IMR-90 (cell line): ENCODE results near the gene YY1AP1. TPM values are rescaled to one million over a fixed set of nuclear protein-coding genes. Genes with fewer than 3 reads are reported as not detected.

ENCODE experiments used
- ATAC-seq: fragments of 200-7000 bp; cut with Tn5 transposase; 2 replicates; pipeline ENCODE4 v1.9.1; 2020; ENCODE audit warnings: low read depth, mild to moderate bottlenecking, moderate library complexity
- BruUV-seq: library from RNA; stranded (reverse); fragments of 400-500 nt; replicated peaks from 2 replicates; lab custom pipeline; 2021; lab: Mats Ljungman, UMichigan
- CTCF ChIA-PET: fragments of 300-600 bp; formaldehyde crosslinking; extraction: SDS; loops from one replicate; lab custom pipeline; 2021; ENCODE audit warnings: antibody characterized with exemption; lab: Yijun Ruan, JAX
- POLR2A ChIA-PET: fragments of 300-600 bp; sonication (Branson Sonifier 250); formaldehyde crosslinking; loops from one replicate; lab custom pipeline; 2022; ENCODE audit warnings: antibody characterized with exemption; ENCODE audit not compliant: unreplicated experiment; lab: Charles Lee
- DNase-seq: peaks from one replicate; pipeline ENCODE4 v3.0.0; 2013
- H2AFZ ChIP-seq: replicated peaks from 2 replicates; pipeline ENCODE3; 2013; ENCODE audit warnings: low read length, mild to moderate bottlenecking; ENCODE audit not compliant: poor library complexity
- H2AK5ac ChIP-seq: 2 replicates; pipeline ENCODE4 v1.6.1; 2013; ENCODE audit warnings: low read depth, low read length, inconsistent platforms
- H2AK9ac ChIP-seq: replicated peaks from 2 replicates; pipeline ENCODE3; 2013; ENCODE audit warnings: mild to moderate bottlenecking, low read depth, low read length, moderate library complexity; ENCODE audit not compliant: poor library complexity
- H2BK120ac ChIP-seq: 2 replicates; pipeline ENCODE4 v1.6.1; 2013; ENCODE audit warnings: low read depth, low read length, inconsistent platforms
- H2BK15ac ChIP-seq: 3 replicates; pipeline ENCODE4 v1.6.1; 2013; ENCODE audit warnings: low read depth, low read length, inconsistent platforms
- H2BK20ac ChIP-seq: 2 replicates; pipeline ENCODE4 v1.6.1; 2013; ENCODE audit warnings: low read depth, mild to moderate bottlenecking, inconsistent platforms, low read length, moderate library complexity
- H2BK5ac ChIP-seq: 2 replicates; pipeline ENCODE4 v1.6.1; 2013; ENCODE audit warnings: mild to moderate bottlenecking, low read depth, low read length, inconsistent platforms; ENCODE audit not compliant: poor library complexity, severe bottlenecking
- H3K14ac ChIP-seq: replicated peaks from 2 replicates; pipeline ENCODE4 v1.6.1; 2013; ENCODE audit warnings: low read depth, low read length, inconsistent platforms
- H3K18ac ChIP-seq: 2 replicates; pipeline ENCODE4 v1.6.1; 2013; ENCODE audit warnings: low read depth, low read length, control low read depth
- H3K23ac ChIP-seq: 2 replicates; pipeline ENCODE4 v1.6.1; 2013; ENCODE audit warnings: low read depth, low read length, inconsistent platforms
- H3K27ac ChIP-seq: 2 replicates; pipeline ENCODE4 v1.5.1; 2013; ENCODE audit warnings: mild to moderate bottlenecking, control low read depth, low read length; ENCODE audit not compliant: insufficient read depth
- H3K27me3 ChIP-seq: 2 replicates; pipeline ENCODE4 v1.6.1; 2013; ENCODE audit warnings: low read length; ENCODE audit not compliant: control insufficient read depth, insufficient read depth
- H3K36me3 ChIP-seq: 2 replicates; pipeline ENCODE4 v1.6.1; 2013; ENCODE audit warnings: low read length, mixed read lengths; ENCODE audit not compliant: control insufficient read depth, insufficient read depth
- H3K4ac ChIP-seq: 2 replicates; pipeline ENCODE4 v1.6.1; 2013; ENCODE audit warnings: low read depth, low read length, inconsistent platforms
- H3K4me1 ChIP-seq: 2 replicates; pipeline ENCODE4 v1.6.1; 2013; ENCODE audit warnings: low read length, mixed read lengths; ENCODE audit not compliant: control insufficient read depth, insufficient read depth
- H3K4me2 ChIP-seq: 2 replicates; pipeline ENCODE4 v1.6.1; 2013; ENCODE audit warnings: low read depth, mild to moderate bottlenecking, control low read depth, low read length, moderate library complexity
- H3K4me3 ChIP-seq: 2 replicates; pipeline ENCODE4 v1.5.1; 2013; ENCODE audit warnings: low read depth, mild to moderate bottlenecking, control low read depth, low read length, moderate library complexity; ENCODE audit not compliant: insufficient read depth
- H3K56ac ChIP-seq: 2 replicates; pipeline ENCODE4 v1.6.1; 2013; ENCODE audit warnings: low read length, inconsistent platforms; ENCODE audit not compliant: insufficient read depth; ENCODE audit errors: extremely low read depth
- H3K79me1 ChIP-seq, 2 experiments: 2 replicates each; pipeline ENCODE4 v1.6.1; 2013; ENCODE audit warnings: low read length in 2 of 2, inconsistent platforms in 1 of 2, low read depth in 1 of 2
- H3K9ac ChIP-seq: 2 replicates; pipeline ENCODE4 v1.6.1; 2013; ENCODE audit warnings: low read depth, low read length, control low read depth
- H3K9me1 ChIP-seq: 2 replicates; pipeline ENCODE4 v1.6.1; 2013; ENCODE audit warnings: low read length, inconsistent platforms; ENCODE audit not compliant: insufficient read depth
- H3K9me3 ChIP-seq: 2 replicates; pipeline ENCODE4 v1.6.1; 2013; ENCODE audit warnings: low read length; ENCODE audit not compliant: control insufficient read depth, insufficient read depth
- H4K20me1 ChIP-seq: 2 replicates; pipeline ENCODE4 v1.6.1; 2013; ENCODE audit warnings: low read length, inconsistent platforms; ENCODE audit not compliant: insufficient read depth
- H4K5ac ChIP-seq: 2 replicates; pipeline ENCODE4 v1.6.1; 2013; ENCODE audit warnings: mild to moderate bottlenecking, low read depth, low read length, control low read depth
- H4K8ac ChIP-seq, 2 experiments: 2 replicates each; pipeline ENCODE4 v1.6.1; 2013; ENCODE audit warnings: low read depth in 2 of 2, low read length in 2 of 2, control low read depth in 1 of 2, inconsistent platforms in 1 of 2
- H4K91ac ChIP-seq: 2 replicates; pipeline ENCODE4 v1.6.1; 2013; ENCODE audit warnings: low read depth, low read length, inconsistent platforms; ENCODE audit not compliant: insufficient read depth
- BHLHE40 ChIP-seq: fragments of 150-350 bp; IDR thresholded peaks from 2 replicates; pipeline ENCODE4 v1.6.1; 2016; ENCODE audit warnings: mild to moderate bottlenecking, low read depth, low read length
- CHD1 ChIP-seq: IDR thresholded peaks from 2 replicates; pipeline ENCODE4 v1.6.1; 2012; ENCODE audit warnings: low read depth, low read length, improper control_type of control experiment
- CTCF ChIP-seq: conservative IDR thresholded peaks from 2 replicates; pipeline ENCODE4 v1.5.1; 2012; ENCODE audit warnings: mild to moderate bottlenecking, low read depth, low read length, improper control_type of control experiment
- ELK1 ChIP-seq: fragments of 150-350 bp; IDR thresholded peaks from 2 replicates; pipeline ENCODE4 v1.6.1; 2016; ENCODE audit warnings: low read depth, mild to moderate bottlenecking, low read length, moderate library complexity, borderline replicate concordance
- FOS ChIP-seq: fragments of 150-350 bp; IDR thresholded peaks from 2 replicates; pipeline ENCODE4 v1.6.1; 2016; ENCODE audit warnings: low read depth, low read length
- MAFK ChIP-seq: IDR thresholded peaks from 2 replicates; pipeline ENCODE4 v1.6.1; 2012; ENCODE audit warnings: low read depth, low read length, improper control_type of control experiment
- MAZ ChIP-seq: IDR thresholded peaks from 2 replicates; pipeline ENCODE4 v1.6.1; 2012; ENCODE audit warnings: low read depth, mild to moderate bottlenecking, low read length, improper control_type of control experiment, moderate library complexity, borderline replicate concordance
- MXI1 ChIP-seq: IDR thresholded peaks from 2 replicates; pipeline ENCODE4 v1.6.1; 2012; ENCODE audit warnings: low read depth, mild to moderate bottlenecking, low read length, moderate library complexity, borderline replicate concordance
- NFE2L2 ChIP-seq: fragments of 150-350 bp; IDR thresholded peaks from 2 replicates; pipeline ENCODE4 v1.6.1; 2016; ENCODE audit warnings: low read depth, mild to moderate bottlenecking, low read length
- POLR2A ChIP-seq: IDR thresholded peaks from 2 replicates; pipeline ENCODE4 v1.6.1; 2012; ENCODE audit warnings: mild to moderate bottlenecking, low read depth, low read length
- RAD21 ChIP-seq: IDR thresholded peaks from 2 replicates; pipeline ENCODE4 v1.6.1; 2012; ENCODE audit warnings: low read length, improper control_type of control experiment
- RCOR1 ChIP-seq: IDR thresholded peaks from 2 replicates; pipeline ENCODE4 v1.6.1; 2012; ENCODE audit warnings: mild to moderate bottlenecking, low read length, improper control_type of control experiment; ENCODE audit not compliant: insufficient replicate concordance
- RFX5 ChIP-seq: IDR thresholded peaks from 2 replicates; pipeline ENCODE4 v1.8.0; 2012; ENCODE audit warnings: low read depth, mild to moderate bottlenecking, low read length, moderate library complexity
- SMC3 ChIP-seq: fragments of 150-350 bp; IDR thresholded peaks from 2 replicates; pipeline ENCODE4 v1.6.1; 2016; ENCODE audit warnings: low read depth, mild to moderate bottlenecking, antibody characterized with exemption, low read length, moderate library complexity
- USF2 ChIP-seq: fragments of 150-350 bp; IDR thresholded peaks from 2 replicates; pipeline ENCODE4 v1.6.1; 2017; ENCODE audit warnings: mild to moderate bottlenecking, antibody characterized with exemption, low read length, low read depth
- WGBS, 2 experiments: methylation state at CpG; one replicate each; pipeline versions ENCODE4 v1.1.5 to v1.1.7; 2013; ENCODE audit warnings: missing lambda C conversion rate in 2 of 2; ENCODE audit not compliant: insufficient read length in 1 of 2; ENCODE audit errors: extremely low coverage in 2 of 2; 5-methylcytosine and 5-hydroxymethylcytosine counted together
- dilution Hi-C: fragments of 300-500 bp; cut with HindIII; formaldehyde crosslinking; loops from one replicate; pipeline ENCODE4 v1.14.3; 2018; ENCODE audit warnings: low sequenced_read_pairs; ENCODE audit not compliant: unreplicated experiment
- in situ Hi-C: fragments of 300-500 bp; cut with MboI; formaldehyde crosslinking; loops from 3 replicates; pipeline ENCODE4 v1.14.3; 2019; ENCODE audit warnings: low sequenced_read_pairs, inconsistent platforms, mixed read lengths
- intact Hi-C: fragments of 100-400 bp; cut with micrococcal nuclease; formaldehyde crosslinking; loops from 2 replicates; pipeline ENCODE4 v1.10.0; 2022
- polyA plus RNA-seq, 3 experiments: library from polyadenylated mRNA; depleted of rRNA; stranded (reverse); fragments of >200 nt; gene quantifications; 2 replicates each; pipeline ENCODE4 v1.2.3, GENCODE V29; 2012; ENCODE audit warnings: low replicate concordance in 1 of 3
- total RNA-seq: library from RNA; depleted of rRNA; stranded (reverse); fragments of >200 nt; gene quantifications from 2 replicates; pipeline ENCODE4 v1.2.3, GENCODE V29; 2012

YY1AP1 gene
- total and polyA plus RNA-seq, 2 of the 4 experiments (the other 2 are of a cell fraction) = 31.5 to 52.6 TPM

- Histone ChIP-seq H3K4me3 (no peak overlapping the region), H3K4me2 (no peak overlapping the region), H4K5ac (no peak overlapping the region), H3K27me3 (no peaks in the 10 kb centered on the region), H3K18ac (no peak overlapping the region), H3K14ac (no peak overlapping the region), H2BK5ac (no peak overlapping the region), H4K8ac (no peak overlapping the region), H2BK20ac (no peak overlapping the region), H3K9me3 (peaks cover 12% of the 10 kb centered on the region), H2AK5ac (no peak overlapping the region), H3K9me1 (0 out of 2 replicates have a peak, but pooled peaks cover 4% of the 10 kb centered on the region), H2BK15ac (no peak overlapping the region), H4K20me1 (no peaks in the 10 kb centered on the region), H3K23ac (no peak overlapping the region), H3K4ac (no peak overlapping the region), H3K4me1 (peaks cover 7% of the 10 kb centered on the region), H3K79me1 (peaks cover 0 to 19% of the 10 kb centered on the region in 2 experiments), H3K36me3 (peaks cover 2% of the 10 kb centered on the region), H3K56ac (no peak overlapping the region), H4K91ac (no peak overlapping the region), H2BK120ac (no peak overlapping the region), H2AK9ac (no peak overlapping the region), H2AFZ (no peak overlapping the region), H3K9ac (no peak overlapping the region), H3K27ac (no peak overlapping the region)
- ATAC-seq = no peak
- intact Hi-C loops (no loop called here), in situ Hi-C loops (no loop called here), dilution Hi-C loops (no loop called here)
- ChIA-PET CTCF (no interaction called here), POLR2A (no interaction called here)
- WGBS, 2 experiments = 60% methylated on average over 1 of the region's 3 CpGs; no CpG with 5 or more reads in 1 of the 2 experiments
- TF ChIP-seq SMC3 (no peak), BHLHE40 (no peak), MXI1 (no peak), RAD21 (no peak), USF2 (no peak), MAZ (no peak), FOS (no peak), CHD1 (no peak), CTCF (no peak), RCOR1 (no peak), NFE2L2 (no peak), ELK1 (no peak), RFX5 (no peak), MAFK (no peak), POLR2A (no peak)
- no peak for DNase-seq
- no TSS peak for BruUV-seq
Measured at GRCh38 chr1:155643230-155643629, 45.3 kb downstream of the YY1AP1 start.
